ENCODE results near the gene METTL5. TPM values are rescaled to one million over a fixed set of nuclear protein-coding genes. Genes with fewer than 3 reads are reported as not detected.
"Not testable (repeated sequence)": the region's sequence is repeated elsewhere in the genome, so short reads cannot be mapped to it uniquely, and the experiment has no call there.

Gene METTL5
- total RNA-seq, 2 donors from 2014 or later = 22.9 to 29.4 TPM

DNA sequence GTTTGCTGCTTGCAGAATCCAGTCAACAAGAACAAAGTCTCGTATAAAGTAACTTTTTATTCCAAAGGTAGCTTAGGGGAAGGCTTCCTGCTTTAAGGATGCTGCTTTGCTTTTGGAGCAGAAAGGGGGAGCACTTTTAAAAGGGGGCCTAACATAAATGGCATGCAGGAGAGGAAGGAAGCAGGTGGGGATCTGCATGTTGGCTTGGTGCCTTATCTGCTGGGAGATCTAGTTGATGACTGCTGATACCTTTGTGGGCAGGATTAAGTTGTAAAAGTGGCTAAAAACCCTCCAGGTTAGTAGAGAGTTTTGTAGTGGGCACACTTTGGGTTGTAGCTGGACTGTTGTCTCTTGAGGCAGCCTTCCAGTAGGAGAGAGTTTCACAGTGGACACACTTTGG, 25.0 kb upstream of the METTL5 start:
- no peak overlapping the region for H3K27ac Mint-ChIP-seq
- H3K27me3 Mint-ChIP-seq = no peaks in the 10 kb centered on the region
- H3K9me3 ChIP-seq (ENCODE audit: control insufficient read depth, low read length, poor library complexity, severe bottlenecking) = no peaks in the 10 kb centered on the region
- ATAC-seq (no peak), DNase-seq (no peak)
- H3K4me3 Mint-ChIP-seq = no peak overlapping the region
- H3K36me3 Mint-ChIP-seq (ENCODE audit: low read depth) = peaks cover 2% of the 10 kb centered on the region
- peaks cover 30% of the 10 kb centered on the region for H3K4me1 Mint-ChIP-seq

DNA sequence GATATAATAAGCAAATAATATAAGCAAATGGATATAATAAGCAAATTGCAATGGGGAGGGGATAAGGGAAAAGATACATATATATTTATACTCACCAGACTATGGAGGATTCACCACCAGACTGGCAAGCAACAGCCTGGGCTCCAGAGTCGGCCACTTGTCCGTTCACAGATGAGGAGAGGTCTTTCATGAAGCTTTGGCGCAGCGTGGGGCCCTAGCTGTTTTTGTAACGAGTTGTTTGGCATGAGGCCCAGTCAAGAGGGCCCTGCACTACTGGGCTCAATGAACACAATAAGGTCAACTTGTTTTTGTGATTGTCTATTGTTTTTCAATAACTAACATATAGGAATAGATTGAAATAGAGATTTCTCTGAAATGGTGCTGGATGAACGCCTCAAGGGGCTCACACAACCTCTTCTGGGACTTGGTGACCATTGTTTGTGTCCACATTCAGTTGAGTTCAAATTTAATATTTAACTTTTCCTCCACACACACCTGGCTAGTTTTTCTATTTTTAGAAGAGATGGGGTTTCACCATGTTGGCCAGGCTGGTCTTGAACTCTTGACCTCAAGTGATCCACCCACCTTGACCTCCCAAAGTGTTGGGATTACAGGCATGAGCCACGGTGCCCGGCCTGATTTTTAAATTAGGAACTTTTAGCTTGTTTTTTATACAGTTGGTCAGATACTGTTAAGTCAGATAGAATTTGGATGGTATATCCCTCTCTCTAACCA, 24.4 kb upstream of the METTL5 start:
- H3K36me3 Mint-ChIP-seq (ENCODE audit: low read depth); DNase-seq; H3K27ac Mint-ChIP-seq; H3K27me3 Mint-ChIP-seq; ATAC-seq; H3K4me3 Mint-ChIP-seq; H3K9me3 ChIP-seq (ENCODE audit: control insufficient read depth, low read length, poor library complexity, severe bottlenecking): not testable (repeated sequence)
- peaks cover 33% of the 10 kb centered on the region for H3K4me1 Mint-ChIP-seq

DNA sequence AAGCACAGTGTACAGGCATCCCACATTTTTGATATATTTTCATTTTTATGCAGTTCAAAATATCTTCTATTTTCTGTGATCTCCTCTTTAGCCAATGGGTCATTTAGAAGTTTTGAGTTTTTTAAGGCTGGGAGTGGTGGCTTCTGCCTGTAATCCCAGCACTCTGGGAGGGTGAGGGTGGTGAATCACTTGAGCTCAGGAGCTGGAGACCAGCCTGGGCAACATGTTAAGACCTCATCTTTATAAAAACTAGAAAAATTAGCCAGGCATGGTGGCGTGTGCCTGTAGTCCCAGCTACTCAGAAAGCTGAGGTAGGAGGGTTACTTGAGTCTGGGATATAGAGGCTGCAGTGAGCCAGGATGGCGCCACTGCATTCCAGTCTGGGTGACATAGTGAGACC, 20.3 kb upstream of the METTL5 start:
- no peak overlapping the region for H3K4me3 Mint-ChIP-seq
- DNase-seq (no peak), ATAC-seq (no peak)
- H3K36me3 Mint-ChIP-seq (ENCODE audit: low read depth) = peaks cover 4% of the 10 kb centered on the region
- H3K27ac Mint-ChIP-seq = peak overlapping the region; percentile 68
- no peaks in the 10 kb centered on the region for H3K9me3 ChIP-seq (ENCODE audit: control insufficient read depth, low read length, poor library complexity, severe bottlenecking)
- H3K27me3 Mint-ChIP-seq = no peaks in the 10 kb centered on the region
- H3K4me1 Mint-ChIP-seq = peaks cover 28% of the 10 kb centered on the region

DNA sequence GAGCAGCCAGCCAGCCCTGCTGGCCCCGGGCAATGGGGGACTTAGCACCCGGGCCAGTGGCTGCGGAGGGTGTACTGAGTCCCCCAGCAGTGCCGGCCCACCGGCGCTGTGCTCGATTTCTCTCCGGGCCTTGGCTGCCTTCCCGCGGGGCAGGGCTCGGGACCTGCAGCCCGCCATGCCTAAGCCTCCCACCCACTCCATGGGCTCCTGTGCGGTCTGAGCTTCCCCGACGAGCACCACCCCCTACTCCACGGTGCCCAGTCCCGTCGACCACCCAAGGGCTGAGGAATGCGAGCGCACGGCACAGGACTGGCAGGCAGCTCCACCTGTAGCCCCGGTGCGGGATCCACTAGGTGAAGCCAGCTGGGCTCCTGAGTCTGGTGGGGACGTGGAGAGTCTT, 16.9 kb upstream of the METTL5 start:
- H3K36me3 Mint-ChIP-seq (ENCODE audit: low read depth) = not testable (repeated sequence)

DNA sequence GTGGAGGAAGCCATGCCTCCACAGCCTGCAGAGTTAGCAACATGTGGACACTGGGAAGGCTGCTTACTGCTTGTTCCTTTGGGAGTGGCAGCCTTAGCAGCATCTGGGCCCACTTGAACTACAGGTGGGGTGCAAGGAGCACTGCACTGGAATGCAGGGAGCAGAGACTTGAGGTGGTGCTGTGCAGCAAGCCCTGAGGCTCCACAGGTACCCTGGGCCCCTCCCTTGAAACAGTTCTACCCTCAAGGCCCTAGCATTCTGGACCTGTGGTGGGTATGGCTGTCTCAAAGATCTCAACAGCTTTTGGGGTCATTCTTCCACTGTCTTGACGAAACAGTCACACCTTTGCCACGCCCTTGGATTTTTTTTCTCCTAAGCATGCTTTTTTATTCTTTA, 16.0 kb upstream of the METTL5 start:
- DNase-seq (no peak), ATAC-seq (no peak)
- no peaks in the 10 kb centered on the region for H3K9me3 ChIP-seq (ENCODE audit: control insufficient read depth, low read length, poor library complexity, severe bottlenecking)
- Mint-ChIP-seq H3K27ac (no peak overlapping the region), H3K4me3 (no peak overlapping the region), H3K27me3 (no peaks in the 10 kb centered on the region), H3K36me3 (ENCODE audit: low read depth) (peaks cover 4% of the 10 kb centered on the region), H3K4me1 (peaks cover 26% of the 10 kb centered on the region)

More for the DNA sequence above, 16.9 kb upstream of the METTL5 start:
- H3K4me3 Mint-ChIP-seq = peak overlapping the region; percentile 19
- not testable (repeated sequence) for DNase-seq; H3K27me3 Mint-ChIP-seq; ATAC-seq; H3K27ac Mint-ChIP-seq; H3K9me3 ChIP-seq (ENCODE audit: control insufficient read depth, low read length, poor library complexity, severe bottlenecking)
- H3K4me1 Mint-ChIP-seq = peaks cover 28% of the 10 kb centered on the region

DNA sequence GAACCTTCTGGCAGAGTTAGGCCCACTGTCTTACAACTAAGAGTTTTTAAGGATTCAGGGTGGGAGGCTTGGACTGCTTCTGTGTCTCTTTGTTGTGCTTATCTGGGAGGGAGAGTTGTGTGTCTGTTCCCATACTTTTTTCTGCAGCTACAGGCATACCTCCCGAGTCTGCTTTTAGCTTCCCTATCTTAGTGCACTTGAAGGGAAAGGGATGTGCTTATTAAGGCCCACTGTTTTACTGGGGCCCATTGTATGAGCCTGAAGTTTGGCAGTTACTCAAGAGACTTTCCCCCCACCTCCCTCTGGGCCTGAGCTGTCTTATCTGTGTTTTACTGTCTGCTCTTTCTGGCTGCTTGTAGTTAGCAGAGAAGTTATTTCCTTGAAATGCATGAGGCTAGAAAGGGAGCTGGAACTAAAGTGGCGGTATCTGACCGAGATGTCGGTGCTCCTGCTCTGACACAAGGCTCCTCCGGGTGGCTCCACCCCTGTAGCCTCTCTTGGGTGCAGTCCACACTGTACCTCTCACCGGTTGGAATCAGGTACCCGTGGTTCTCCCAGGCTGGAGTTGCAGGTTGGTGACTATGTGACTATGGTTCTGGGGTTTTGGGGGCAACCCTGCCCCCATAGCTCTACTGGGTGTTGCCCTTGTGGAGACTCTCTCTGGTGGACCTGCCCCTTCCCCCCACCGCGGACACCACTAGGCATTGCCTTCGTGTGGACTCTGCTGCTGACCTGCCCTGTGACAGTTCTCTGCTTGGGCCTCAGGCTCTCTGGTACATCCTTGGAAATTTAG, 15.4 kb upstream of the METTL5 start:
- H3K9me3 ChIP-seq (ENCODE audit: control insufficient read depth, low read length, poor library complexity, severe bottlenecking) = no peaks in the 10 kb centered on the region
- ATAC-seq = no peak
- Mint-ChIP-seq H3K4me1 (peaks cover 27% of the 10 kb centered on the region), H3K27ac (no peak overlapping the region), H3K36me3 (ENCODE audit: low read depth) (peaks cover 4% of the 10 kb centered on the region), H3K4me3 (no peak overlapping the region), H3K27me3 (no peaks in the 10 kb centered on the region)
- no peak for DNase-seq

DNA sequence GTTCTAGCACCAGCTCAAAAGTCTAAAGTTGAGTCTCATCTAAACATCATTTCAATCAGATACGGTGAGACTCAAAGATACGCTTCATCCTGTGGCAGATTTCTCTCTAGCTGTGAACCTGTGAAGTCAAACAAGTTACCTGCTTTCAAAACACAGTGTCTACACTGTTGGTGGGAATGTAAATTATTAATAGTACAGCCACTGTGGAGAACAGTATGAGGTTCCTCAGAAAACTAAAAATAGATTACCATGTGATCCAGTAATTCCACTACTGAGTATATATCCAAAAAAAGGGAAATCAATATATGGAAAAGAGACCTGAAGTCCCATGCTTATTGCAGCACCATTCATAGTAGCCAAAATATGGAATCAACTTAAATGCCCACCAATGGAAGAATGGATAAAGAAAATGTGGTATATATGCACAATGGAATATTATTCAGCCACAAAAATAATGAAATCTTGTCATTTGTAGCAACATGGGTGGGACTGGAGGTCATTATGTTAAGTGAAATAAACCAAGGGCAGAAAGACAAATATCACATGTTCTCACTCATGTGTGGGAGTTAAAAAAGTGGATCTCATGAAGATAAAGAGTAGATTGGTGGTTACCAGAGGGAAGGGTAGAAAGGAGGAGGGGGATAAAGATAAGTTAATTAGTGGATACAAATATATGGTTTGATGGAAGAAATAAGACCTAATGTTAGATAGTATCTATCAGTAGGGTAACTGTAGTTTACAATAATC, 14.2 kb upstream of the METTL5 start:
- peak overlapping the region; percentile 60 for H3K27ac Mint-ChIP-seq
- no peak overlapping the region for H3K4me3 Mint-ChIP-seq
- peaks cover 23% of the 10 kb centered on the region for H3K4me1 Mint-ChIP-seq
- H3K9me3 ChIP-seq (ENCODE audit: control insufficient read depth, low read length, poor library complexity, severe bottlenecking) = no peaks in the 10 kb centered on the region
- H3K27me3 Mint-ChIP-seq = no peaks in the 10 kb centered on the region
- ATAC-seq = no peak
- DNase-seq = no peak
- H3K36me3 Mint-ChIP-seq (ENCODE audit: low read depth) = peaks cover 4% of the 10 kb centered on the region

DNA sequence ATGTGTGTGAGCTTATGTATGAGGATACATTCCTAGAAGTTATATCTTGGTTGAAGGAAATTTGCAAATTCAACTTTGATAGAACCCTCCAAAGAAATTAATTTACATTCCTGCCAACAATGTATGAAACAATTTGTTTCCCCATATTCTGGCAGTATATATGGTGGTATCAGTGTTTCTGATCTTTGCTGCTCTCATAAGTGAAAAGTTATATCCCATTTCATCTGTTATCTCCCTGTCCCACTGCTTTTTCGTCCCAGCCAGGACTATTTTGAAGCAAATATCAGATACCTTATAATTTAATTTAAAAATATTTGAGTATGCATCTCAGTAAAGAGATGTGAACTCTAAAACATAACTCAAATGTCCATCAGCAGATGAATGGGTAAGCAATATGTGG, 9.7 kb upstream of the METTL5 start:
- H3K36me3 Mint-ChIP-seq (ENCODE audit: low read depth) = no peaks in the 10 kb centered on the region
- no peak overlapping the region for H3K27ac Mint-ChIP-seq
- ATAC-seq = no peak
- H3K4me3 Mint-ChIP-seq = no peak overlapping the region
- DNase-seq = no peak
- H3K27me3 Mint-ChIP-seq = no peaks in the 10 kb centered on the region
- H3K9me3 ChIP-seq (ENCODE audit: control insufficient read depth, low read length, poor library complexity, severe bottlenecking) = no peaks in the 10 kb centered on the region
- H3K4me1 Mint-ChIP-seq = peaks cover 34% of the 10 kb centered on the region

DNA sequence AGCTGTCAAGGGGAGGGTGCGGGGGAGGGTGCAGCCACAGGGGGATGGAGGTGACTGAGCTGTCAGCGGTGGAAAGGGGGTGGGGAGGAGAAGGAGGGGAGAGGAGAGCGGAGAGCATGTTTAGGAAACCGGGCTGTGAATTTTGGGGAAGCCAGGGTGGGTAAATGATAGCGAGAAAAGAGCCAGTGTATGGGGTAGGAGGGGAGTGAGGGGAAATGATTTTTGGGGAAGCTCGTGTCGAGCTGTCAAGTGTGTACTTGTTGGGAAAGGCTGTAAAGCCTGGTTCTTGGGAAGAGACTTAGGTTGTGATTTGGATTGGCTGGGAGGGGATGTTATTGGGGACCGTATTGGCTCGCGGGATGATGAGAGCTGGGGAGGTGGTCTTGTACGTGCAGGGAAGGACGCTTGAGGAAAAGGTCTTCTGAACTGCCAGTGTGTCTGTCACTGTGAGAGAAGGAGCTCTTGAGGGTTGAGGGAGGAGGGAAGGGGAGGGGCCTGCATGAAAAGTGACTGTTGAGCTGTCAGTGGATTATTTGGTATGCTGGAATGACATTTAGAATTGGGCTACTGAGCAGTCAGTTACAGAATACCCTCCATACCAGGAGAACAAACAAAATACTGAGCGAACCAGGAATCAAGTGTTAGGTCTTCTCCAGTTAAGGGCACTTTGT, 3.6 kb upstream of the METTL5 start:
- H3K27me3 Mint-ChIP-seq = no peaks in the 10 kb centered on the region
- H3K4me1 Mint-ChIP-seq = peaks cover 46% of the 10 kb centered on the region
- peak; percentile 43 for ATAC-seq
- H3K36me3 Mint-ChIP-seq (ENCODE audit: low read depth) = peaks cover 3% of the 10 kb centered on the region
- H3K9me3 ChIP-seq (ENCODE audit: control insufficient read depth, low read length, poor library complexity, severe bottlenecking) = no peaks in the 10 kb centered on the region
- H3K4me3 Mint-ChIP-seq = peak overlapping the region; percentile 100
- DNase-seq = peak in 1 of 3 donors; percentile 11
- peak overlapping the region; percentile 98 for H3K27ac Mint-ChIP-seq

DNA sequence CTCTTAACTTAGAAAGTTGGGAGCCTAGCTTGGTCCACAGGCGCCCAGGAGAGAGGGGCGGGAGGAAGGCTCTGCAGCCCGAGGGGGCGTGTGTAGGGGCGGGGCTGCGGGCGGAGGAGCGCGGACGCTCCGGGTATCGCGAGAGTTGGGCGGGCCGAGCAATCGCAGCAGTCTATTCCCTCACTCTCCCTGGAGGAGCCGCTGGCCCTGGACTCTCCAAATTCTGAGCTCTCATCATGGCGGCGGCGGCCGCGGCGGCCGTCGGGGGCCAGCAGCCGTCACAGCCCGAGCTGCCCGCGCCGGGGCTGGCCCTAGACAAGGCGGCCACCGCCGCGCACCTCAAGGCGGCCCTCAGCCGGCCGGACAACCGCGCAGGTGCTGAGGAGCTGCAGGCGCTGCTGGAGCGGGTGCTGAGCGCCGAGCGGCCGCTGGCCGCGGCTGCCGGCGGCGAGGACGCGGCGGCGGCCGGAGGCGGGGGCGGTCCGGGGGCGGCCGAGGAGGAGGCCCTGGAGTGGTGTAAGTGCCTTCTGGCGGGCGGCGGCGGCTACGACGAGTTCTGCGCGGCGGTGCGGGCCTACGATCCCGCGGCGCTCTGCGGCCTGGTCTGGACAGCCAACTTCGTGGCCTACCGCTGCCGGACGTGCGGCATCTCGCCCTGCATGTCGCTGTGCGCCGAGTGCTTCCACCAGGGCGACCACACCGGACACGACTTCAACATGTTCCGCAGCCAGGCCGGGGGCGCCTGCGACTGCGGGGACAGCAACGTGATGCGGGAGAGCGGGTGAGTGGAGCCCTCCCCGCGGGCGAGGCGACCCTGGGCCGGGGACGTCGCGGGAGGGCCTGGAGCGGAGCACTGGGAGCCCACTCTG, 2.8 kb upstream of the METTL5 start, which contains the start of gene UBR3:
Gene UBR3 (plus strand): TSS at position 183 of the 869 bp plus-strand sequence. CDS start 54 bp downstream, at position 237.
- peak; percentile 86 for ATAC-seq
- Mint-ChIP-seq H3K4me1 (peaks cover 50% of the 10 kb centered on the region), H3K27ac (peak within 1 kb of the TSS; percentile 98), H3K36me3 (ENCODE audit: low read depth) (peaks cover 3% of the 10 kb centered on the region), H3K27me3 (no peaks in the 10 kb centered on the region), H3K4me3 (peak within 1 kb of the TSS; percentile 100)
- no peaks in the 10 kb centered on the region for H3K9me3 ChIP-seq (ENCODE audit: control insufficient read depth, low read length, poor library complexity, severe bottlenecking)
- peak; percentile 82 to 88 (median 86) for DNase-seq

DNA sequence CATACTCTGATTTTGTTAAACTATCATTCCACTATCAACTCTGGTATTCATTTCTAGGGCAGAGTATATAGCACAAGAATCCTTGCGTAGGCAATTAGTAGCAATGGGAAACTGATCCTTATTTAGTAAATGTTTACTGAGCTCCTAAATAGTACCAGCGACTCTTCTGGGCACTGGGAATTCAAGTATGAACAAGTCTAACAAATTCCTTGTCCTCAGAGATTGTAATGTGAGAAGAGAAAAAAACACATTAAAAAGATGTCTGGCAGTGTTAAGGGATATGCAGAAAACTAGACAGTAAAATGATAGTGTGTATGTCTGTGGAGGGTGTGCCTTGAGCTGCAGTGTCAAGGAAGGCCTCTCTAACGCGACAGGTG, 721 bp downstream of the METTL5 start:
- H3K9me3 ChIP-seq (ENCODE audit: control insufficient read depth, low read length, poor library complexity, severe bottlenecking) = no peaks in the 10 kb centered on the region
- H3K27me3 Mint-ChIP-seq = no peaks in the 10 kb centered on the region
- peaks cover 40% of the 10 kb centered on the region for H3K4me1 Mint-ChIP-seq
- peaks cover 3% of the 10 kb centered on the region for H3K36me3 Mint-ChIP-seq (ENCODE audit: low read depth)
- H3K27ac Mint-ChIP-seq = peak overlapping the region; percentile 78
- no peak for DNase-seq
- H3K4me3 Mint-ChIP-seq = peak overlapping the region; percentile 94
- ATAC-seq = peak; percentile 4

DNA sequence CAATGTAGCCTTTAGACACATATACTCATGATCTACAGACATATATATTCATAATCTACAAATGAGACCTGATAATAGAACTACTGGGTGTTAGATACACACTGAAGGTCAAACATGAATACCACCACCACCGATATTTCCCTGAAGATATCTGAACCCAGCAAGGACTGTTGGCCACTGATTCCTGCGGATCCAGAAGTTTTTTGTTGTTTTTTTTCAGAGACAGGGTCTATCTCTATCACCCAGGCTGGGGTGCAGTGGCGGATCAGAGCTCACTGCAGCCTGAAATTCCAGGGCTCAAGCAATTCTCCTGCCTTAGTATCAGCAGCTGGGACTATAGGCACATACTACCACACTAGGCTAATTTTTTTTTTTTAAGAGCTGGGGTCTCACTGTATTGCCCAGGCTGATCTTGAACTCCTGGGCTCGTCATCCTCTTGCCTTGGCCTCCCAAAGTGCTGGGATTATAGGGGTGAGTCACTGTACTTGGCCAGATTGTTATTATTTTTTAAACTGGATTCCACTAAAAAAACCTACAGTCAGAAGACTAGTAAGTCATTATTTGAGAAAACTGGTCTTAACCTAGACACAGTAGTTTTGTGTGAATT, 1.8 kb downstream of the METTL5 start:
- H3K27ac Mint-ChIP-seq = peak overlapping the region; percentile 78

More for the DNA sequence above, 1.8 kb downstream of the METTL5 start:
- H3K4me1 Mint-ChIP-seq = peaks cover 31% of the 10 kb centered on the region
- peak overlapping the region; percentile 74 for H3K4me3 Mint-ChIP-seq
- ATAC-seq = no peak
- DNase-seq = no peak
- no peaks in the 10 kb centered on the region for H3K9me3 ChIP-seq (ENCODE audit: control insufficient read depth, low read length, poor library complexity, severe bottlenecking)
- H3K27me3 Mint-ChIP-seq = no peaks in the 10 kb centered on the region
- H3K36me3 Mint-ChIP-seq (ENCODE audit: low read depth) = no peaks in the 10 kb centered on the region
